ENCODE measurements around the gene NMT1. TPM values are rescaled to one million over a fixed set of nuclear protein-coding genes. Genes with fewer than 3 reads are reported as not detected.

NMT1 gene
- polyA plus RNA-seq, 2 donors = 30.1 to 32.9 TPM

DNA sequence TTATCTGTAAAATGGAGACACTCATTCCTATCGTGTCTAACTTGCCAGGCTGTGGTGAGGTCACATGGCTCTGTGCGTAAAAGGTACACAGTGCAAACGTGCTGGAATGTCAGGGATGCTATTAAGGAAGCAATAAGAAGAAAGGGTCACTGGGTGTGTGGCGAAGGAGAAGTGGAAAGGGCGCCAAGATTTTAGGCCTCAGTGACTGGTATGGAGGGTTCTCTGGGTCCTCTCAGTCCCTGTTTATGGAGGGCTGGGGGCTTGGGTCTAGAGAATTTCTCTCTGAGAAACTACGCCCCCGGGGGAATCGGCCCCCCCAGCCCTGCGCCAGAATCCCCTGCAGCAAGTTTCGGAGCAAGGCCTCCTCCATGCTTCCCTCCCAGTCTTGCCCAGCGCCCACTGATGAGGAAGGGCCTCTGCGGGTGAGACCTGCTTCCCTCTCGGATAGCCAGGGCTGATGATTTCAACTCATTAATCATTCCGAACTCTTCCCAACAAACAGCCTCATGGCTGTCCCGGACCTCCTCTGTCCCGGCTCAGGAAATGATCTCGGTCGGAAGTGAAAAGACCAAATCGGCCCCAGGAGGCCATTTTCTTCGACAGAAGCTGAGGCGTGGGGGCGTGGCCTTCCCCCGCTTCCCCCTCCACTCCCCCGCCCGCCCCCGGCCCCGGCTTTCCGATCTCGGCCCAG is 85.9 kb downstream of the NMT1 start:
- Histone ChIP-seq H3K4me3 (ENCODE audit: low read depth in 1 of 2, low read length in 2 of 2) (peak overlapping the region; percentile 58 to 59), H3K9me3 (ENCODE audit: control insufficient read depth in 2 of 2, insufficient read depth in 1 of 2, low read depth in 1 of 2, low read length in 1 of 2) (no peaks in the 10 kb centered on the region), H3K27me3 (ENCODE audit: control insufficient read depth in 1 of 2, insufficient read depth in 2 of 2, low read length in 2 of 2) (no peaks in the 10 kb centered on the region), H3K27ac (ENCODE audit: low read depth in 2 of 2, low read length in 1 of 2) (peak overlapping the region; percentile 97 to 98), H3K4me1 (ENCODE audit: control insufficient read depth in 2 of 2, insufficient read depth in 2 of 2, low read length in 1 of 2) (peaks cover 2 to 5% of the 10 kb centered on the region in 2 donors), H3K36me3 (ENCODE audit: control insufficient read depth in 2 of 2, insufficient read depth in 2 of 2, low read length in 1 of 2) (no peaks in the 10 kb centered on the region)
- 6 to 7% methylated on average over 23 to 29 of the region's 29 CpGs for WGBS, 2 donors

DNA sequence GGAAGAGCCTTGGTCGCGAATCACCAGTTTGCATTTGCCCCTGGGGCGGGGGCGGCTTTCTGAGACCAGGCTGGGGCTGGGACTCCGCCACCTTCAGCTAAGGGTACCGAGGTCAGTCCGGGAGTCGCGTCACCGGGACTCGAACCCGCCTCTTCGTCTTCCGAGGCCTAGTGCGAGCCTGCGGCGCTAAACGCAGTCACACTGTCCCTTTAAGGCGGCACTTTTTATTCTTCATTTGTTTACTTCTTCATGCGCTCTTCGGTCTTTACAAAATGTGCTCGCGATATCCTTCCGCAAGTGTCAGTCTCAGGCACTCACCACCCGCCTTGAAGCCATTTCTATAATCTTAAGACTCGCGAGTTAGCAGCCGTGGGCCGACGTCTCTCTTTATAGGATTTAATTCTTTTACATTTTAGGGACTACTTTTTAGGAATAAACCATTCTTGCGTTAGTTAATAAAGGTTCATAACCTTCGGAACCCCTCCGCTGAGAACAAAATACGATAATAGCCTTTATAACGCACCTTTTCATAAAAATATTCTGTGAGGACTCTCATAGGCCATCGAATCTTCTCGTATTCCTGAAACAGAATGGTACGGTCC is 86.6 kb downstream of the NMT1 start:
- peak overlapping the region; percentile 97 to 98 for H3K27ac ChIP-seq (ENCODE audit: low read depth in 2 of 2, low read length in 1 of 2)
- 0% methylated on average over 34 to 38 of the region's 38 CpGs for WGBS, 2 donors
- no peaks in the 10 kb centered on the region for H3K27me3 ChIP-seq (ENCODE audit: control insufficient read depth in 1 of 2, insufficient read depth in 2 of 2, low read length in 2 of 2)
- H3K4me1 ChIP-seq (ENCODE audit: control insufficient read depth in 2 of 2, insufficient read depth in 2 of 2, low read length in 1 of 2) = peaks cover 2 to 5% of the 10 kb centered on the region in 2 donors
- H3K36me3 ChIP-seq (ENCODE audit: control insufficient read depth in 2 of 2, insufficient read depth in 2 of 2, low read length in 1 of 2) = no peaks in the 10 kb centered on the region
- no peaks in the 10 kb centered on the region for H3K9me3 ChIP-seq (ENCODE audit: control insufficient read depth in 2 of 2, insufficient read depth in 1 of 2, low read depth in 1 of 2, low read length in 1 of 2)
- H3K4me3 ChIP-seq (ENCODE audit: low read depth in 1 of 2, low read length in 2 of 2) = peak overlapping the region; percentile 58 to 59

GRCh38 chr17:45148183-45149036 is 87.3 kb downstream of the NMT1 start, which contains the start of gene HEXIM1:
TSS of gene HEXIM1 (plus strand) at chr17:45148475. CDS start at chr17:45149191, 716 bp downstream.
- Histone ChIP-seq H3K4me3 (ENCODE audit: low read depth in 1 of 2, low read length in 2 of 2) (peak within 1 kb of the TSS; percentile 80 to 96), H3K9me3 (ENCODE audit: control insufficient read depth in 2 of 2, insufficient read depth in 1 of 2, low read depth in 1 of 2, low read length in 1 of 2) (no peaks in the 10 kb centered on the region), H3K36me3 (ENCODE audit: control insufficient read depth in 2 of 2, insufficient read depth in 2 of 2, low read length in 1 of 2) (no peaks in the 10 kb centered on the region), H3K27me3 (ENCODE audit: control insufficient read depth in 1 of 2, insufficient read depth in 2 of 2, low read length in 2 of 2) (no peaks in the 10 kb centered on the region), H3K4me1 (ENCODE audit: control insufficient read depth in 2 of 2, insufficient read depth in 2 of 2, low read length in 1 of 2) (peaks cover 2 to 5% of the 10 kb centered on the region in 2 donors), H3K27ac (ENCODE audit: low read depth in 2 of 2, low read length in 1 of 2) (peak within 1 kb of the TSS; percentile 98 to 99)
- 0% methylated on average over 58 of the region's 58 CpGs for WGBS, 2 donors

DNA sequence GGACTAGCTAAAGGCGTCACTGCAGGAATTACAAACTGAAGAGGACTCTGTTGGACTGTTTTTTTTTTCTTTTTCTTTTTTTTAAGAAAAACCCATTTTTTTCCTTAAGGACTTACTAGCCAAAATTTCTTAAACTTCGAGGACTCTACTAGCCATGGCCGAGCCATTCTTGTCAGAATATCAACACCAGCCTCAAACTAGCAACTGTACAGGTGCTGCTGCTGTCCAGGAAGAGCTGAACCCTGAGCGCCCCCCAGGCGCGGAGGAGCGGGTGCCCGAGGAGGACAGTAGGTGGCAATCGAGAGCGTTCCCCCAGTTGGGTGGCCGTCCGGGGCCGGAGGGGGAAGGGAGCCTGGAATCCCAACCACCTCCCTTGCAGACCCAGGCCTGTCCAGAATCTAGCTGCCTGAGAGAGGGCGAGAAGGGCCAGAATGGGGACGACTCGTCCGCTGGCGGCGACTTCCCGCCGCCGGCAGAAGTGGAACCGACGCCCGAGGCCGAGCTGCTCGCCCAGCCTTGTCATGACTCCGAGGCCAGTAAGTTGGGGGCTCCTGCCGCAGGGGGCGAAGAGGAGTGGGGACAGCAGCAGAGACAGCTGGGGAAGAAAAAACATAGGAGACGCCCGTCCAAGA is 88.0 kb downstream of the NMT1 start:
- WGBS, 2 donors = 0% methylated on average over 32 of the region's 32 CpGs
- Histone ChIP-seq H3K27ac (ENCODE audit: low read depth in 2 of 2, low read length in 1 of 2) (peak overlapping the region; percentile 98 to 99), H3K36me3 (ENCODE audit: control insufficient read depth in 2 of 2, insufficient read depth in 2 of 2, low read length in 1 of 2) (no peaks in the 10 kb centered on the region), H3K27me3 (ENCODE audit: control insufficient read depth in 1 of 2, insufficient read depth in 2 of 2, low read length in 2 of 2) (no peaks in the 10 kb centered on the region), H3K4me1 (ENCODE audit: control insufficient read depth in 2 of 2, insufficient read depth in 2 of 2, low read length in 1 of 2) (peaks cover 2 to 5% of the 10 kb centered on the region in 2 donors), H3K4me3 (ENCODE audit: low read depth in 1 of 2, low read length in 2 of 2) (peak overlapping the region; percentile 80 to 96), H3K9me3 (ENCODE audit: control insufficient read depth in 2 of 2, insufficient read depth in 1 of 2, low read depth in 1 of 2, low read length in 1 of 2) (no peaks in the 10 kb centered on the region)

DNA sequence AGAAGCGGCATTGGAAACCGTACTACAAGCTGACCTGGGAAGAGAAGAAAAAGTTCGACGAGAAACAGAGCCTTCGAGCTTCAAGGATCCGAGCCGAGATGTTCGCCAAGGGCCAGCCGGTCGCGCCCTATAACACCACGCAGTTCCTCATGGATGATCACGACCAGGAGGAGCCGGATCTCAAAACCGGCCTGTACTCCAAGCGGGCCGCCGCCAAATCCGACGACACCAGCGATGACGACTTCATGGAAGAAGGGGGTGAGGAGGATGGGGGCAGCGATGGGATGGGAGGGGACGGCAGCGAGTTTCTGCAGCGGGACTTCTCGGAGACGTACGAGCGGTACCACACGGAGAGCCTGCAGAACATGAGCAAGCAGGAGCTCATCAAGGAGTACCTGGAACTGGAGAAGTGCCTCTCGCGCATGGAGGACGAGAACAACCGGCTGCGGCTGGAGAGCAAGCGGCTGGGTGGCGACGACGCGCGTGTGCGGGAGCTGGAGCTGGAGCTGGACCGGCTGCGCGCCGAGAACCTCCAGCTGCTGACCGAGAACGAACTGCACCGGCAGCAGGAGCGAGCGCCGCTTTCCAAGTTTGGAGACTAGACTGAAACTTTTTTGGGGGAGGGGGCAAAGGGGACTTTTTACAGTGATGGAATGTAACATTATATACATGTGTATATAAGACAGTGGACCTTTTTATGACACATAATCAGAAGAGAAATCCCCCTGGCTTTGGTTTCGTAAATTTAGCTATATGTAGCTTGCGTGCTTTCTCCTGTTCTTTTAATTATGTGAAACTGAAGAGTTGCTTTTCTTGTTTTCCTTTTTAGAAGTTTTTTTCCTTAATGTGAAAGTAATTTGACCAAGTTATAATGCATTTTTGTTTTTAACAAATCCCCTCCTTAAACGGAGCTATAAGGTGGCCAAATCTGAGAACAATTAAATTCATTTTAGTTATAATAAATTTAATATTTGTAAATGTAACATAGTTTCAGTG is 88.8 kb downstream of the NMT1 start:
- Histone ChIP-seq H3K4me1 (ENCODE audit: control insufficient read depth in 2 of 2, insufficient read depth in 2 of 2, low read length in 1 of 2) (peaks cover 2% of the 10 kb centered on the region in 2 donors), H3K36me3 (ENCODE audit: control insufficient read depth in 2 of 2, insufficient read depth in 2 of 2, low read length in 1 of 2) (no peaks in the 10 kb centered on the region), H3K4me3 (ENCODE audit: low read depth in 1 of 2, low read length in 2 of 2) (peak overlapping the region; percentile 80 to 96), H3K9me3 (ENCODE audit: control insufficient read depth in 2 of 2, insufficient read depth in 1 of 2, low read depth in 1 of 2, low read length in 1 of 2) (no peaks in the 10 kb centered on the region), H3K27me3 (ENCODE audit: control insufficient read depth in 1 of 2, insufficient read depth in 2 of 2, low read length in 2 of 2) (no peaks in the 10 kb centered on the region), H3K27ac (ENCODE audit: low read depth in 2 of 2, low read length in 1 of 2) (peak overlapping the region; percentile 98 to 99)
- 1% methylated on average over 56 of the region's 56 CpGs for WGBS, 2 donors

DNA sequence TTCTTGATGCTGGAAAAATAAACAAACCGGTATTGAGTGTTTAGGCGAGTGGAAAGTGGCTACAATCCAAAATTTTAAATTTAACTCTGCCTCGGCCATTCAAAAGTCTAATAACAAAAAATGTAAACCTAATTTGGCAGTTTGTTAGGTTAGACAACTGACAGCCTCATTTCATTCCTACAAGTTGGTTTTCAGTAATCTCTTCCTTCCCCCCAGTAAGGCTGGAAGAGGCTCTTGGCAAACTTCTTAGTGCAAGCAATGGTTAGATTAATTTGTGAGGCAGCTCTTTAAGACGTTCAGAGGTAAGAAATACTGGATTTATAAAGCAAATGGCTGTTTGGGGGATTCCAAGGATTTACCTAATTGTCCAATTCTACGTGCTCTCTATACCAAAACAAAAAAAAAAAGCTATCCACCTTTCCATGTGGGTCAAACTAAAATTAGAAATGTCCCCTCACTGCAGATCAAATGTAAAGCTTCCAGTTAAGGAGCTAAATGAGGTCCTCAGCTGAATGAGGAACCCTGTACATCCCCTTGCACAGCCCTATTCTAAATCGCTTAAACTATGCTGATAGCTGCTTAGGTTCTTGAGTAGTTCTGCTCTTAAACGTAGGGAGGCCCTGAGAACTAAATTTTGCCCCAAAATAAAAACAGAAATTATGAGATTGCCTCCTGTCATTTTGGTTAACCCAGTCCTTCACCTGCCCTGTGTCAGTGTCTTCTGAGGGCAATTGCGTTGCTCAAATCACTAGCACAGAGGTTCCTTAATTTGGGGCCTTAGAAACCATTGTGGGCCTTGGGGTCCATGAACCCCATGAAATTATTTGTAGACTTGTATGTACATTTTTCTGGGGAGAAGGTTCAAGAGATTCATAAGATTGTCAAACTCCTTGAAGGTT is 90.0 kb downstream of the NMT1 start:
- no peaks in the 10 kb centered on the region for H3K36me3 ChIP-seq (ENCODE audit: control insufficient read depth in 2 of 2, insufficient read depth in 2 of 2, low read length in 1 of 2)
- H3K4me3 ChIP-seq (ENCODE audit: low read depth in 1 of 2, low read length in 2 of 2) = peak overlapping the region in 1 of 2 donors; percentile 96
- H3K27ac ChIP-seq (ENCODE audit: low read depth in 2 of 2, low read length in 1 of 2) = peak overlapping the region; percentile 62 to 68
- WGBS, 2 donors = 27 to 29% methylated on average over 8 of the region's 8 CpGs
- no peaks in the 10 kb centered on the region for H3K9me3 ChIP-seq (ENCODE audit: control insufficient read depth in 2 of 2, insufficient read depth in 1 of 2, low read depth in 1 of 2, low read length in 1 of 2)
- no peaks in the 10 kb centered on the region for H3K27me3 ChIP-seq (ENCODE audit: control insufficient read depth in 1 of 2, insufficient read depth in 2 of 2, low read length in 2 of 2)
- peaks cover 0 to 2% of the 10 kb centered on the region in 2 donors for H3K4me1 ChIP-seq (ENCODE audit: control insufficient read depth in 2 of 2, insufficient read depth in 2 of 2, low read length in 1 of 2)

- WGBS, 2 donors = 74 to 85% methylated on average over 4 of the region's 4 CpGs
- H3K27ac ChIP-seq (ENCODE audit: low read depth in 2 of 2, low read length in 1 of 2) = peak overlapping the region; percentile 6 to 47
Measured at GRCh38 chr17:45155029-45155428, 93.9 kb downstream of the NMT1 start.

GRCh38 chr17:45155483-45155882 is 94.4 kb downstream of the NMT1 start:
- Histone ChIP-seq H3K27ac (ENCODE audit: low read depth in 2 of 2, low read length in 1 of 2) (peak overlapping the region; percentile 6 to 47), H3K4me3 (ENCODE audit: low read depth in 1 of 2, low read length in 2 of 2) (no peak overlapping the region), H3K36me3 (ENCODE audit: control insufficient read depth in 2 of 2, insufficient read depth in 2 of 2, low read length in 1 of 2) (peaks cover 0 to 2% of the 10 kb centered on the region in 2 donors), H3K9me3 (ENCODE audit: control insufficient read depth in 2 of 2, insufficient read depth in 1 of 2, low read depth in 1 of 2, low read length in 1 of 2) (no peaks in the 10 kb centered on the region), H3K27me3 (ENCODE audit: control insufficient read depth in 1 of 2, insufficient read depth in 2 of 2, low read length in 2 of 2) (no peaks in the 10 kb centered on the region), H3K4me1 (ENCODE audit: control insufficient read depth in 2 of 2, insufficient read depth in 2 of 2, low read length in 1 of 2) (peaks cover 2 to 5% of the 10 kb centered on the region in 2 donors)
- 91 to 98% methylated on average over 2 of the region's 2 CpGs for whole genome bisulfite sequencing, 2 donors

More at GRCh38 chr17:45155029-45155428, 93.9 kb downstream of the NMT1 start:
- H3K4me3 ChIP-seq (ENCODE audit: low read depth in 1 of 2, low read length in 2 of 2) = no peak overlapping the region
- peaks cover 0 to 2% of the 10 kb centered on the region in 2 donors for H3K36me3 ChIP-seq (ENCODE audit: control insufficient read depth in 2 of 2, insufficient read depth in 2 of 2, low read length in 1 of 2)
- no peaks in the 10 kb centered on the region for H3K9me3 ChIP-seq (ENCODE audit: control insufficient read depth in 2 of 2, insufficient read depth in 1 of 2, low read depth in 1 of 2, low read length in 1 of 2)
- no peaks in the 10 kb centered on the region for H3K27me3 ChIP-seq (ENCODE audit: control insufficient read depth in 1 of 2, insufficient read depth in 2 of 2, low read length in 2 of 2)
- peaks cover 2 to 5% of the 10 kb centered on the region in 2 donors for H3K4me1 ChIP-seq (ENCODE audit: control insufficient read depth in 2 of 2, insufficient read depth in 2 of 2, low read length in 1 of 2)

All from esophagus (tissue), 2 donors.